ENCODE measurements around the gene PROSER2. TPM values are rescaled to one million over a fixed set of nuclear protein-coding genes. Genes with fewer than 3 reads are reported as not detected.
A peak's percentile ranks its signal among the peaks of the same experiment; 100 is the strongest.

Gene PROSER2
- total and polyA plus RNA-seq, 2 of the 13 experiments (the other 11 are each of a cell fraction or from before 2014, with no cell fraction given), result 6.9 to 7.7 TPM

DNA sequence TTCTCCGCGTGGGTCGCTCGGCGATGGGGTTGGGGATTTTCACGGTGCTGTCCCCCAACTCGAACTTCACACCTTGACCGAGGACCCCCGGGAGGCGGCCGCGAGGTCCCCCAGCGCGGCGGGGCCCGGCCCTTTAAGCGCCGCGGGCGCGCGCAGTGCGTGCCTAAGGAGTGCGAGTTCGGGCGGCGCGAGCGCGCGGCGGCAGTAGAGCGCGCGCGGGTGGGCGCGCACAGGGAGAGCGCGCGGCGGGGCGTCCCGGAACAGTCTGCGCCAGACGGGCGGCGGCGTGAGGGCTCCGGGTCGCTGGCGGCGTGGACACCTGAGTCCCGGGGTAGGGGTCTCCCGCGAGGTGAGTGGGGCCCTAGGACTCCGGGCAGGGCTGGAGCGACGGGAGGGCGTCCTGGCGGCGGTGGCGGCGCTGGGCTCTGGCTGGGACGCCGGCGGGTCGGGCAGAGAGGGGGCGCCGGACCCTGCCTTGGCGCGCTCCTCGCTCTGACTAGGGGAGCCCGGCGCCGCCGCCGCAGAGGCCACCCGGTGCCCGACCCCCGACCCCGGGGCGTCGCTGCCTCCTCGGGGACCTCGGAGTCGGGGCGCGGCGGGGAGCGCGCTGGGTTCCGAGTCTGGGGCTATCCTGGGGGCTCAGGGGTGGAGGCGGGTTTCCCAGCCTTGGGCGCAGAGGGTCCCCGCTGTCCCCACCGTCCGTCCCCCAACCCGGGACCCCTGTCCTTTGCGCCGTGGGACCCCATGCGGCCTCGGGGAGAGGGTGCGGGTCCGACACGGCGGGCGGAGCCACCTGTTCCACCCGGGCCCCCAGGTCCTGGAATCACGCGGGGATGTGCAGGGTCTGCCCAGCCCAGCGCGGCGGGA is at the start of gene PROSER2 (continued):
- TF ChIP-seq ZSCAN21 (CRISPR knock-in tag; IDR thresholded peaks at IDR 0.05; ENCODE audit: borderline replicate concordance) (peak; percentile 73; the same call in 1 of the 2 replicates), HHEX (CRISPR knock-in tag; IDR thresholded peaks at IDR 0.05) (no peak), ZNF83 (CRISPR knock-in tag; IDR thresholded peaks at IDR 0.05; ENCODE audit: borderline replicate concordance) (peak; percentile 36; the same call in 1 of the 2 replicates), HMG20A (CRISPR knock-in tag; IDR thresholded peaks at IDR 0.05; ENCODE audit: borderline replicate concordance) (no peak), ZNF143 (CRISPR knock-in tag; IDR thresholded peaks at IDR 0.05) (no peak), ZNF562 (CRISPR knock-in tag; IDR thresholded peaks at IDR 0.05; ENCODE audit: borderline replicate concordance) (no peak), ZMAT5 (CRISPR knock-in tag; IDR thresholded peaks at IDR 0.05; ENCODE audit: borderline replicate concordance, low read depth) (no peak), YEATS2 (CRISPR knock-in tag; IDR thresholded peaks at IDR 0.05; ENCODE audit: borderline replicate concordance) (no peak), ZNF224 (CRISPR knock-in tag; IDR thresholded peaks at IDR 0.05) (no peak), ASH2L (IDR thresholded peaks at IDR 0.05; ENCODE audit: insufficient read length, low read depth, low read length) (peak; percentile 48), ZC3H13 (CRISPR knock-in tag; IDR thresholded peaks at IDR 0.05) (no peak), ZNF460 (CRISPR knock-in tag; IDR thresholded peaks at IDR 0.05; ENCODE audit: borderline replicate concordance) (no peak), KDM5A (IDR thresholded peaks at IDR 0.05; ENCODE audit: borderline replicate concordance, low read length) (peak; percentile 84; the same call in 1 of the 2 replicates), NFE2L1 (CRISPR knock-in tag; IDR thresholded peaks at IDR 0.05; ENCODE audit: borderline replicate concordance) (no peak), PHF5A (CRISPR knock-in tag; IDR thresholded peaks at IDR 0.05; ENCODE audit: low read depth, unreplicated experiment) (no peak), TEAD3 (CRISPR knock-in tag; optimal IDR thresholded peaks at IDR 0.05; ENCODE audit: borderline replicate concordance) (no peak), SCMH1 (CRISPR knock-in tag; IDR thresholded peaks at IDR 0.05; ENCODE audit: borderline replicate concordance) (no peak), RFX1 (IDR thresholded peaks at IDR 0.05) (no peak)
- TF ChIP-seq, protein P1, sequence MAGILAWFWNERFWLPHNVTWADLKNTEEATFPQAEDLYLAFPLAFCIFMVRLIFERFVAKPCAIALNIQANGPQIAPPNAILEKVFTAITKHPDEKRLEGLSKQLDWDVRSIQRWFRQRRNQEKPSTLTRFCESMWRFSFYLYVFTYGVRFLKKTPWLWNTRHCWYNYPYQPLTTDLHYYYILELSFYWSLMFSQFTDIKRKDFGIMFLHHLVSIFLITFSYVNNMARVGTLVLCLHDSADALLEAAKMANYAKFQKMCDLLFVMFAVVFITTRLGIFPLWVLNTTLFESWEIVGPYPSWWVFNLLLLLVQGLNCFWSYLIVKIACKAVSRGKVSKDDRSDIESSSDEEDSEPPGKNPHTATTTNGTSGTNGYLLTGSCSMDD (CRISPR knock-in tag; IDR thresholded peaks at IDR 0.05), result no peak
- TF ChIP-seq, protein P2, sequence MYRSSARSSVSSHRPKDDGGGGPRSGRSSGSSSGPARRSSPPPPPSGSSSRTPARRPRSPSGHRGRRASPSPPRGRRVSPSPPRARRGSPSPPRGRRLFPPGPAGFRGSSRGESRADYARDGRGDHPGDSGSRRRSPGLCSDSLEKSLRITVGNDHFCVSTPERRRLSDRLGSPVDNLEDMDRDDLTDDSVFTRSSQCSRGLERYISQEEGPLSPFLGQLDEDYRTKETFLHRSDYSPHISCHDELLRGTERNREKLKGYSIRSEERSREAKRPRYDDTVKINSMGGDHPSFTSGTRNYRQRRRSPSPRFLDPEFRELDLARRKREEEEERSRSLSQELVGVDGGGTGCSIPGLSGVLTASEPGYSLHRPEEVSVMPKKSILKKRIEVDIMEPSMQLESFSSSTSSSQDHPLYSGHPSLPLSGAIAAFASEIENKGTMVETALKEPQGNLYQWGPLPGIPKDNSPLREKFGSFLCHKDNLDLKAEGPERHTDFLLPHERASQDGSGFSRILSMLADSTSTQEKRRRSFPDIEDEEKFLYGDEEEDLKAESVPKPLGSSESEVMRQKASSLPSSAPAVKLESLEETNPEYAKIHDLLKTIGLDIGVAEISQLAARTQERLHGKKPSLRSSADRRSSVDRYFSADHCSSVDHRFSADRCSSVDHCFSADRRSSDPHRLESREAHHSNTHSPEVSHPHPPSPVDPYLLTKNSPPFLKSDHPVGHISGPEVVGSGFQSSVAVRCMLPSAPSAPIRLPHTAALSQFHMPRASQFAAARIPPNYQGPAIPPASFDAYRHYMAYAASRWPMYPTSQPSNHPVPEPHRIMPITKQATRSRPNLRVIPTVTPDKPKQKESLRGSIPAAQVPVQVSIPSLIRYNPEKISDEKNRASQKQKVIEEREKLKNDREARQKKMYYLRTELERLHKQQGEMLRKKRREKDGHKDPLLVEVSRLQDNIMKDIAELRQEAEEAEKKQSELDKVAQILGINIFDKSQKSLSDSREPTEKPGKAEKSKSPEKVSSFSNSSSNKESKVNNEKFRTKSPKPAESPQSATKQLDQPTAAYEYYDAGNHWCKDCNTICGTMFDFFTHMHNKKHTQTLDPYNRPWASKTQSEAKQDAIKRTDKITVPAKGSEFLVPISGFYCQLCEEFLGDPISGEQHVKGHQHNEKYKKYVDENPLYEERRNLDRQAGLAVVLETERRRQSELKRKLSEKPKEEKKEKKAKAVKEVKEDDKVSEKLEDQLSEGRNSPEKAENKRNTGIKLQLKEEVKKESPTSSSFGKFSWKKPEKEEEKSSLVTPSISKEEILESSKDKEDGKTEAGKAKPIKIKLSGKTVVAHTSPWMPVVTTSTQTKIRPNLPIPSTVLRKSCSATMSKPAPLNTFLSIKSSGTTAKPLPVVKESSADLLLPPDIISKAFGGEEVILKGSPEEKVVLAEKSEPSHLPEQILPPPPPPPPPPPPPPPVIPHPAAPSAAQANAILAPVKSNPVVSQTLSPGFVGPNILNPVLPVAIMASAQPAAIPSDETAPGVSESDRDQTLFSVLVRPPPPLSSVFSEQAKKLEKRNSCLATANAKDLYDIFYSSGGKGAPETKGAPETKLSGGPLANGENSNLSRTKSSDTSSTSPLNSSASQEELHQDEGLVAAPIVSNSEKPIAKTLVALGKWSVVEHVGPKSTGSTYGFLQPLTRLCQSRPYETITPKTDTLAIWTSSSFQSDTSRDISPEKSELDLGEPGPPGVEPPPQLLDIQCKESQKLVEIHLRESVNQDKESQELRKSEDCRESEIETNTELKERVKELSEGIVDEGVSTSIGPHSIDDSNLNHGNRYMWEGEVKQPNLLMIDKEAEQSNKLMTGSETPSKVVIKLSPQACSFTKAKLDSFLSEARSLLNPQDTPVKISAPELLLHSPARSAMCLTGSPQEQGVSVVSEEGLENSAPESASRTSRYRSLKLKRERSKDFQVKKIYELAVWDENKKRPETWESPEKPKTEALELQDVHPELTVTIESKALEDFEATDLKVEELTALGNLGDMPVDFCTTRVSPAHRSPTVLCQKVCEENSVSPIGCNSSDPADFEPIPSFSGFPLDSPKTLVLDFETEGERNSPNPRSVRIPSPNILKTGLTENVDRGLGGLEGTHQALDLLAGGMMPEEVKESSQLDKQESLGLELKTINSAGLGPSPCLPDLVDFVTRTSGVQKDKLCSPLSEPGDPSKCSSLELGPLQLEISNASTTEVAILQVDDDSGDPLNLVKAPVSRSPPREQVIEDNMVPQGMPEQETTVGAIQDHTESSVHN (CRISPR knock-in tag; IDR thresholded peaks at IDR 0.05), result no peak

Data from HepG2 (cell line).